NCI-H1694 treated with DMSO at 0.1 percent for 48 hours (cell line): ENCODE data around the gene ARL4D.

Experiments
- DNase-seq: peaks from one replicate; lab custom pipeline; 2025; lab: John Stamatoyannopoulos, UW

Gene ARL4D

DNA sequence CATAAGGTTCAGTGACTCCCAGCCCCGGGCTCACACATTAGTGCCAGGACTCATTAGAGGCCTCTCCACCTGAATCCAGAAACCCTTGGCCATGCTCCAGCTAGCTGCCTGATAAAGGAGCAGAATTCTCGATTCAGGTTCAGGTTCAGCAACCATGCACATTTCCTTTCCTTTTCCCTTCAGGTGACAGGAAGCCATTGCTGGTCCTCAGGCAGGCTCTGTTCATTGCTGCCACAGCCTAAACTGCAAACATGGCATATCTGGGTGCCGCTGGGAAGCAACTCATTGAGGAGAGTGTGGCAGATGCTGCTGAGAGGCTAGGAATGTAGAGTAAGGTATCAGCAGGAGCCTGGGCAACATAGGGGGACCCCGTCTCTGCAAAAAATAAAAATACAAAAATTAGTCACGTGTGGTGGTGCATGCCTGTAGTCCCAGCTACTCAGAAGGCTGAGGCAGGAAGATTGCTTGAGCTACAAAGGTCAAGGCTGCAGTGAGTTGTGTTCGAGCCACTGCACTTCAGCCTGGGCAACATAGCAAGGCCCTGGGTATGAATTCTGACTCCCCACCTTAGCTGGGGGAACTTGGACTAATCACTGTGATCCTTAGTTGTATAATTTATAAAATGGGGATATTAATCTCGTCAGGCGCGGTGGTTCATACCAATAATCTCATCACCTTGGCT lies 28.7 kb downstream of the ARL4D start:
- no peak for DNase-seq

DNA sequence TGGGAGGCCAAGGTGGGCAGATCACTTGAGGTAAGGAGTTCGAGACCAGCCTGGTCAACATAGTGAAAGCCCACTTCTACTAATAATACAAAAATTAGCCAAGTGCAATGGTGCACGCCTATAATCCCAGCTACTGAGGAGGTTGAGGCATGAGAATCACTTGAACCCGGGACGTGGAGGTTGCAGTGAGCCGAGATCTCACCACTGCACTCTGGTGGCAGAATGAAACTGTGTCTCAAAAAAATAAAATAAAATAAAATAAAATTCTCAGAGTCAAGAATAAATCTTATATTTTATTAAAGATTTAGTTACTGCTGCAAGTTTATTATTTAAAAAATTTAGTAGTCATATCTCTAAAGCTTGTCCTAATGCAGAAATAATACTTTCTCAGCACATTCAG lies 29.7 kb downstream of the ARL4D start:
- no peak for DNase-seq

DNA sequence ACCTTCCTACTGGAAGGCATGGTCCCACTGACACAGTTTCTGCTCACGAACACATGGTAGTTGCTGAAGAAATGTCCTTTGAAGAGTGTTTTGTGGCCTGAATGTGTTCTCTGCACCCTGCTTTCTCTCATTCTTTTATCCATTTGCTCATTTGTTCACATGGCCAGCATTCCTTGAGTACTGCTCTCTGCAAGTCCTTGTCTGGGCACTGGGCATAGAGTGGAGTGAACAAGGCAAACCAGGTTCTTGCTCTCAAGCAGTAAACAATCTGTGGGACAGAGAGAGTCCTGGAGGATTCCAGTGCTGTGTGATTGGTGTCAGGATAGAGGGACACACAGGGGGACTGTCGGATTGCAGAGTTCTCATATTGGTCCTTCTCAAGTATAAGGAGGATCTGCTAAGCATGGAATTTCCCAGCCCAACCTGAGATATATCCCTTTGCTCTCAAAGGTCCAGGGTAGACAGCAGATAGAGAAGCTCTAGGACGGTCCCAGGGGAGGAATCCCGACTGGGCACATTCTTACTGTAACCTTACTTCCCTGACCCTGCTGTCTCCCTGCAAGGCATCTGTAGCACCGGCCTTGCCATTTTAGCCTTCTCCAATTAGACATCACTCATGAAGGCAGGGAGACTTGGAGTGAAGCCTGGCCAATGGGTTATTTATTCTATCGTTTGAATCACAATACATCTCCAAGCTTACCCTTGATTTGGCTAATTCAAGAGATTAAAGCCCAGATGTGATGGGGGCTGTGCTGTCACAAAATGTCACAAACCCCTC lies 32.3 kb downstream of the ARL4D start:
- DNase-seq: no peak

DNA sequence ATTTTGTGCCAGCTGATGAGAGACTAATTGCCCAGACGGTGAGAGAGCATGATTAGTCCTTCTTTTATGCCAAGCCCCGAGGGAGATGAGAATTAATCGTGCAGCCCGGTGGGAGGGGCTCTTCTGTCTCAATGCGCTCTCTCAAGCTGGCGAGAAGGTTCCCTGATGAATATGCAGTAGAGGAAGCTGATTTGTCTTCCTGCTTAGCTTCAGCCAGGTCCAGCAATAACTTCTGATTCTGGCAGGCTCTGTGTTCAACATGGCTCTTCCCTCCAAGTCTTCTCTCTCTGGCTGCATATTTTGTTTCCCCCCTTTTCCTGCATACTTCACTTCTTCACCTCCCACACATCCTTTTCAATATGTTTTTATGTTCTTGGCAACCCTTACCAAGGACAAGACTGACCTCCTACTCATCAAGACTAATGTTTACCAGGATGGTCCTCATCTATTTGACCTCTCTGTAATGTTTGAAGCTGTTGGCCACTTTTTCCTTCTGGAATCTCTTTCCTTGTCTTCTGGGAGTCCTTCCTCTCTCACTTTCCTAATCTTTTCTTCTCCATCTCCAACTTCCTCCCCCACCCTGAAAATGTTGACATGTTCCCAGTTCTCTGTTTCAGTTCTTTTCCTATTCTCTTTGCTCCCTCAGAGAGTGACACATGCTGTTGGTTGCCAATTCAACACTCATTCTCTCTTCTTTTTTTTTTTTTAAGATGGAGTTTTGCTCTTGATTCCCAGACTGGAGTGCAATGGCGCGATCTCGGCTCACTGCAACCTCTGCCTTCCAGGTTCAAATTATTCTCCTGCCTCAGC lies 33.1 kb downstream of the ARL4D start:
- DNase-seq: peak; percentile 99

GRCh38 chr17:43434902-43435319 lies 36.1 kb downstream of the ARL4D start:
- DNase-seq: no peak

DNA sequence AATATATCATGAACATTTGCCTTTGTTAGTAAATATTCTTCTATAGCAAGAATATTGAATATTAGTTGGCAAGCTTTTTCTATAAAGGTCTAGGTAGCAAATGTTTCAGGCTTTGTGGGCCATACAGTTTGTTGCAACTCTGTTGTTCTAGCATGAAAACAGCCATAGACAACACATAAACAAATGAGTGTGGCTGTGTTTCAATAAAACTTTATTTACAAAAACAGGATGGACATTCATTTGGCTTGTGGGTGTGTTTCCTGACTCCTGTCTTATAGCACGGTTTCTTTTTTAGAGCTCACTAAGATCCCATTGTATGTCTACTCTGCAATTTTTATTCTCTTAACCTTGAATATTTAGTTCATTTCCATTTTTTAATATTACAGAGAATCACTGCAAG lies 39.0 kb downstream of the ARL4D start:
- DNase-seq: no peak

DNA sequence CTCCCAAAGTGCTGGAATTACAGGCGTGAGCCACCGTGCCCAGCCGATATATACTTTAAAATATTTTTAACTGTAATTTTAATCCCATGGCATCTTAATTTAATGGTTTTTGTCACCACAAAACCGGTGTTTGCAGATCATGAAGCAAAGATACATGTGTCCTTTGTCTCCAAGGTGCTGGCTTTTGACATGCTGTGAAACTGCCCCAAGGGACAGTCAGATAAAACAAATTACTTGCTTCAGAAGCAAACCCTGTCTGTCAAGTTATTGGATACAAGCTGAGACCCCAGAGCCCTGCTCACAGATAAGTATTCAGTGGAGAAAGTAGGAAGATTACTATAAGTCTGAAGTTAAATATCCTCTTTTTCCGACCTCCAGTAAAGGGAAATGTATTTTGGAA lies 39.8 kb downstream of the ARL4D start:
- DNase-seq: peak; percentile 69

- peak; percentile 83 for DNase-seq
Measured at GRCh38 chr17:43439041-43439440, 40.2 kb downstream of the ARL4D start.

- DNase-seq: no peak
Measured at GRCh38 chr17:43442711-43443110, 43.9 kb downstream of the ARL4D start.

- no peak for DNase-seq
Measured at GRCh38 chr17:43443381-43443780, 44.6 kb downstream of the ARL4D start.

DNA sequence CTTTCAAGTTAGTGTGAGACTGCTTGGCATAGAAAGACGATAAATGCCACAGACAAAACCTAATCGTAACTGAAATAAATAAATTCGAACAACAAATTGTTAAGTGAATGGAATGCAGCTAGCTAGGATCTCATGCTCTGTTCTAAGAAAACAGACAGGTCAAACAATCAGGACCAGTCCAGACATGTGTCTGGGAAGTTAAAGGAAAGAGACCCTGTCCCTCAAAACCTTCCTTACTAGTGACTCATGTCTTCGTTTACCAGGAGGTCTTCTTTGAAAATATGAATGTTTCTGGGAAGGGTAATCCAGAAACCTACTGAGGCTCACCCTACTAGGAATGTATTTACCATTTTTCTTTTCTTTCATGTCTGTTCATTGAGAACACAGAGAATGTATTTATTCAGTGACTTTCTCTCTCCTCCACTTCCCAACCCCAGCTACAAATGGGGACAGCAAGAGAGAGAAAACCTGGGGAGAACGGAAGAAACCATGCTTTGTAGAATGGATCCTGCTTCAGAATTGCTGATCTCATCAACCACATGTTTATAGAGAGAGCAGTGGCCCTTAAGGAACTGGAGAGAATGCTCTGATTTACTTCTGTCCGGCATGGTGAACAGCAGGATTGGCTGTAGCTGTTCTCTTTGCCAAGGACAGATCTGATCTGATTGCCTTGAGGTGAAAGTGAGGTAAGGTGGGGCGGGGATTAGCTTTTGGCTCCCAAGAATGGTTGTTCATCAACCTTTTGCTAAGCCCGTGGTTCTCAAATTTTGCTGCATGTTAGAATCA lies 45.6 kb downstream of the ARL4D start:
- DNase-seq: no peak

DNA sequence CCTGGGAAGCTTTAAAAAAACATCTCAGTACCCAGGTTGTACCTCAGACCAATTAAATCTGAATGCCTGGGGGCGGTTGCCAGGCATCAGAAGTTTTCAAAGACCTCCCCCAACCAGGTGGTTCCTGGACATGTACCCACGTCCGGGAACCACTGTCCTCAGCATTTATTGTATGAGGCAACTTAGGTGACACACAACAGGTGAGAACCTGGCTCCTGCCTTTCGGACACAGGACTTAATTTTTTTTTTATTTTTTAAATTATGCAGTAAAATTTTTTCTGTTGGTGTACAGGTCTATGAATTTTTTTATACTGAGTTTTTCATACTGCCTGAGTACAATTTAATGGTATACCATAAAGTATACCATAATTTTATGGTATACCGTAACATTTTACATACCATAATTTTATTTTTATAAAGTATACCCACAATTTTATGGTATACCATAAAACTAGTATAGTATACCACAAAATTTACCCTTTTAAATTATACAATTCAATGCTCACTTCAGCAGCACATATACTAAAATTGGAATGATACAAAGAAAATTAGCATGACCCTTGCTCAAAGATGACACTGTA lies 46.3 kb downstream of the ARL4D start:
- no peak for DNase-seq

DNA sequence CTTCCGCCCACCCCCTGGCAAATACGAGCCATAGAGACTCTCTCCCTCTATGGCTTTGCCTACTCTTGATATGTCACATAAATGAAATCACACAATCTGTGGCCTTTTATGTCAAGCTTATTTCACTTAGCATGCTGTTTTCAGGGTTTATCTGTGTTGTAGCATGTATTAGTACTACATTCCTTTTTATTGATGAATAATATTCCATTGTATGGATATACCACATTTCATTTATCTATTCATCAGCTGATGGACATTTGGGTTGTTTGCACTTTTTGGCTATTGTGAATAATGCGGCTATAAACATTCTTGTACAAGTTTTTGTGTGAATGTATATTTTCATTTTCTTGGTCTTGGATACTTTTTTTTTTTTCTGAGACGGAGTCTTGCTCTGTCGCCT lies 48.0 kb downstream of the ARL4D start:
- no peak for DNase-seq

GRCh38 chr17:43448720-43449469 lies 50.1 kb downstream of the ARL4D start:
- no peak for DNase-seq

DNA sequence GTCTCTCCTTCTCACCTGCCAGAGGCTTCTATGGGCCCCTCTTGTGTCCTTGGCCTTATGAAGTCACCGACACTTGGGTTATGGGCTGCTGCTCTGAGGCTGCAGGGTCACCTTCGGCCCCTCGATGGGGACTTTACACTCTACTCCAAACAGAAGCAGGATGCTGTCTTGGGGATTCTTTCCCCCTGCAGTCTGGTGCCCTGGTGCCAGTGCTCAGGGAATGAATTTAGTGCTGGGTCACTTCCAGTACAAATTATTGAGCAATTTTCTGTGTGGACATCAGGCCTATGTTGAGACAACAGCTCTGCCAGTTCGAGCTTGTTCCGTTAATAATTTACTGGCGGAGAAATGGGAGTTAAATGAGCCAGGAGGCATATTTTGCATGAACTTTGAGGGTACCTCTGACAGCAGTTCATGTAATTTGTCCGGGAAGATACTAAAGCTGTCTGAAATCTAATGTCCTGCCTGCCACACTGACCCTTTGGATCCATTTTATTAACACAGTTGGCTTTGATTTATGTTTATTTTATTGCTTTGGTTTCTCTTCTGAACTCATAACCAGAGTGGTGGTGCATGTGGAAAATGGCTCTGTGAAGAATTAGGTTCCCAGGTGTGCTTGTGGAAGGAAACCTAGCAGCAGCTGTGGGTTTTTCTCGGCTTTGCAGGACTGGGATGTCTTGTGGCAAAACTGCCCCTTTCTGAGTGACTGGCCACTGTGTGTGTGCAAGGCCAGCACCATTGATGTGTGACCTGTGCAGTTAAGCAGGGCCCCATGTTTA lies 50.9 kb downstream of the ARL4D start:
- no peak for DNase-seq
